Measurements from ENCODE around the gene SH3GLB2.

SH3GLB2 gene

GRCh38 chr9:129068990-129069861, 41.1 kb upstream of the SH3GLB2 start:
- TF ChIP-seq CTCF (IDR thresholded peaks at IDR 0.05) = no peak
- Histone ChIP-seq H3K36me3 (peaks cover 9 to 74% (median 50%) of the 10 kb centered on the region in 3 donors), H3K4me3 (no peak overlapping the region), H3K27me3 (no peaks in the 10 kb centered on the region), H3K4me1 (no peaks in the 10 kb centered on the region), H3K27ac (no peak overlapping the region), H3K9me3 (no peaks in the 10 kb centered on the region)
- DNase-seq = peak; percentile 70 to 72
- intact Hi-C loops (cut with DNase I; ENCODE audit: low total_unique reads) = no loop called here

- intact Hi-C loops (cut with DNase I; ENCODE audit: low total_unique reads) = no loop called here
- Histone ChIP-seq H3K27ac (no peak overlapping the region), H3K4me1 (no peaks in the 10 kb centered on the region), H3K4me3 (no peak overlapping the region), H3K27me3 (no peaks in the 10 kb centered on the region), H3K9me3 (no peaks in the 10 kb centered on the region), H3K36me3 (peaks cover 18 to 85% (median 59%) of the 10 kb centered on the region in 3 donors)
- no peak for DNase-seq
- no peak for TF ChIP-seq CTCF (IDR thresholded peaks at IDR 0.05)
Observed at GRCh38 chr9:129068110-129068509, 40.0 kb upstream of the SH3GLB2 start.

- Histone ChIP-seq H3K9me3 (no peaks in the 10 kb centered on the region), H3K27me3 (no peaks in the 10 kb centered on the region), H3K27ac (no peak overlapping the region), H3K36me3 (peaks cover 50 to 92% (median 75%) of the 10 kb centered on the region in 3 donors), H3K4me3 (no peak overlapping the region), H3K4me1 (no peaks in the 10 kb centered on the region)
- no peak for TF ChIP-seq CTCF (IDR thresholded peaks at IDR 0.05)
- DNase-seq = no peak
- intact Hi-C loops (cut with DNase I; ENCODE audit: low total_unique reads) = no loop called here
Observed at GRCh38 chr9:129064499-129064908, 36.4 kb upstream of the SH3GLB2 start.

- Histone ChIP-seq H3K4me3 (no peak overlapping the region), H3K4me1 (no peaks in the 10 kb centered on the region), H3K36me3 (peaks cover 56 to 87% (median 71%) of the 10 kb centered on the region in 3 donors), H3K27me3 (no peaks in the 10 kb centered on the region), H3K27ac (no peak overlapping the region), H3K9me3 (no peaks in the 10 kb centered on the region)
- DNase-seq = no peak
- TF ChIP-seq CTCF (IDR thresholded peaks at IDR 0.05) = no peak
- intact Hi-C loops (cut with DNase I; ENCODE audit: low total_unique reads) = no loop called here
Observed at GRCh38 chr9:129063061-129063460, 34.9 kb upstream of the SH3GLB2 start.

- no peak overlapping the region for H3K4me3 ChIP-seq
- H3K4me1 ChIP-seq = no peaks in the 10 kb centered on the region
- DNase-seq = no peak
- H3K9me3 ChIP-seq = no peaks in the 10 kb centered on the region
- H3K36me3 ChIP-seq = peaks cover 61 to 92% (median 66%) of the 10 kb centered on the region in 3 donors
- TF ChIP-seq CTCF (IDR thresholded peaks at IDR 0.05) = no peak
- intact Hi-C loops (cut with DNase I; ENCODE audit: low total_unique reads) = no loop called here
- no peak overlapping the region for H3K27ac ChIP-seq
- no peaks in the 10 kb centered on the region for H3K27me3 ChIP-seq
Observed at GRCh38 chr9:129060991-129061390, 32.9 kb upstream of the SH3GLB2 start.
